ENCODE measurements around the gene ZNF683. TPM values are rescaled to one million over a fixed set of nuclear protein-coding genes. Genes with fewer than 3 reads are reported as not detected.

ZNF683 gene
- total RNA-seq, 1 donor from 2014 or later = not detected

DNA sequence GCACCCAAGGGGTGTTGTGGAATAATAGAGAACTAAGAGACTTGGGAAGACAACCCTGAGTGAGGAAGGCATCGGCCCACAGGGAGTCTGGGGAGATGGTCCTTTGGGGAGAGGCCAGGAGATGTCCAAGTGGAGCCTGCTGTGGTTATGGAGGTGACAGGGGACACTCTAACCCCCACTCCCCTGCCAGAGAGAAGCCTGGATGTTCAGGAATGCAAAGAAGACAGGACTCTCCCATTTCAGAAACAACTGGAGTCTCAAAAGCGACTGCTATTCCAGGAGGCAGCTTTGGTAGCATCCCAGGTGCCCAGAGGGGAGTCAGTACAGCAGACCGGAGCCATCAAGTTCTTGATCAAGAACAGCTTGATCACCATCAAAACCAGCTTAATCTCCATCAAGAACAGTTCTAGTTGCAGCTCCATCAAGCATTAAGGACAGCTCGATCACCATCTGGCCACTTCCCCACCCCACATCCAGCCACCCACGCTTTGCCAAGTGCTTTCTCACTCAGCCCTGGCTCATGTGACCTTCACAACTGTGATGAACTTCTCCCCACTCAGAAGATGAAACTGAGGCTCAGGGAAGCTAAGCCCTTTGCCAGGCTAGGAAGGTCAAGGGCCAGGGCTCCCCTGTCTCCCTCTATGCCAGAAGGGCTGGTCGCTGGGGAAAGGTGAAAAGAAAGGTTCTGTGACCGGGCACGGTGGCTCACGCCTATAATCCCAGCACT, 54.0 kb downstream of the ZNF683 start:
- TF ChIP-seq, protein P1, sequence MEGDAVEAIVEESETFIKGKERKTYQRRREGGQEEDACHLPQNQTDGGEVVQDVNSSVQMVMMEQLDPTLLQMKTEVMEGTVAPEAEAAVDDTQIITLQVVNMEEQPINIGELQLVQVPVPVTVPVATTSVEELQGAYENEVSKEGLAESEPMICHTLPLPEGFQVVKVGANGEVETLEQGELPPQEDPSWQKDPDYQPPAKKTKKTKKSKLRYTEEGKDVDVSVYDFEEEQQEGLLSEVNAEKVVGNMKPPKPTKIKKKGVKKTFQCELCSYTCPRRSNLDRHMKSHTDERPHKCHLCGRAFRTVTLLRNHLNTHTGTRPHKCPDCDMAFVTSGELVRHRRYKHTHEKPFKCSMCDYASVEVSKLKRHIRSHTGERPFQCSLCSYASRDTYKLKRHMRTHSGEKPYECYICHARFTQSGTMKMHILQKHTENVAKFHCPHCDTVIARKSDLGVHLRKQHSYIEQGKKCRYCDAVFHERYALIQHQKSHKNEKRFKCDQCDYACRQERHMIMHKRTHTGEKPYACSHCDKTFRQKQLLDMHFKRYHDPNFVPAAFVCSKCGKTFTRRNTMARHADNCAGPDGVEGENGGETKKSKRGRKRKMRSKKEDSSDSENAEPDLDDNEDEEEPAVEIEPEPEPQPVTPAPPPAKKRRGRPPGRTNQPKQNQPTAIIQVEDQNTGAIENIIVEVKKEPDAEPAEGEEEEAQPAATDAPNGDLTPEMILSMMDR (IDR thresholded peaks at IDR 0.05; ENCODE audit: insufficient read depth, low read length, severe bottlenecking) = no peak
- DNase-seq (ENCODE audit: low read depth) (no peak), FAIRE-seq (no peak)
- Histone ChIP-seq H3K36me3 (ENCODE audit: control insufficient read depth, insufficient read depth, low read length) (peaks cover 19% of the 10 kb centered on the region), H3K27me3 (ENCODE audit: control insufficient read depth, insufficient read depth, low read length) (no peaks in the 10 kb centered on the region), H3K4me3 (ENCODE audit: low read depth, low read length) (no peak overlapping the region)

DNA sequence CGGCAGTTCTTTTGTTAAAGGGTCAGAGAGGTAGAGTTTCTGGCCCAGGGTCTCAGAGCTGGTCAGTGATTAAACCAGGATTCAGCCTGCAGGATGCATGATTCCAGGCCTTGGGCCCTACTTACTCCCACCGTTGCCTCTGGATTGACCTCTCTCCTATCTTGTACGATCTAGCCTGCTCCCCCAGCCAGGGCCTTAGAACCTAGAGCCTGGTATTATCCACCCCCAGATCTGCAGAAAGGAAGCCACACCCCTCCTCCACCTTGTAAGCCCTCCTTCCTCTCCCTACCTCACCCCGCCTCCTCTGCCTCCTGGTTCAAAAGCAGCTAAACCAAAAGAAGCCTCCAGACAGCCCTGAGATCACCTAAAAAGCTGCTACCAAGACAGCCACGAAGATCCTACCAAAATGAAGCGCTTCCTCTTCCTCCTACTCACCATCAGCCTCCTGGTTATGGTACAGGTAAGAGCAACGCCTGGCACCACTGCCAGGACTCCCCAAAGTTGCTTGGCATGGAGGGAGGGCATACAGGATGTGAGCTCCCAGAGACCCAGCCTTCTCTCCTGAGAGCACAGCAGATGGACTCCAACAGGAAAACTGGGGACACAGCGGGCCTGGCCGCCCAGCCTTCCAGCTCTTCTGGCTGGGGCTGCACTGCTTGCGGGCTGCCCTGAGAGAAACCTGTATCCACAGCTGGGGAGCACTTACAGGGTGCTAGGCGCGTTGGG, 54.8 kb downstream of the ZNF683 start, which contains the start of gene CD52:
TSS of gene CD52 (plus strand) at position 347 of the 726 bp plus-strand sequence. CDS start at position 407, 60 bp downstream.
- no peak for FAIRE-seq
- Histone ChIP-seq H3K4me3 (ENCODE audit: low read depth, low read length) (no peak within 1 kb of the TSS), H3K36me3 (ENCODE audit: control insufficient read depth, insufficient read depth, low read length) (peaks cover 15% of the 10 kb centered on the region), H3K27me3 (ENCODE audit: control insufficient read depth, insufficient read depth, low read length) (no peaks in the 10 kb centered on the region)
- TF ChIP-seq, protein P1 (IDR thresholded peaks at IDR 0.05; ENCODE audit: insufficient read depth, low read length, severe bottlenecking) = no peak
- no peak for DNase-seq (ENCODE audit: low read depth)

DNA sequence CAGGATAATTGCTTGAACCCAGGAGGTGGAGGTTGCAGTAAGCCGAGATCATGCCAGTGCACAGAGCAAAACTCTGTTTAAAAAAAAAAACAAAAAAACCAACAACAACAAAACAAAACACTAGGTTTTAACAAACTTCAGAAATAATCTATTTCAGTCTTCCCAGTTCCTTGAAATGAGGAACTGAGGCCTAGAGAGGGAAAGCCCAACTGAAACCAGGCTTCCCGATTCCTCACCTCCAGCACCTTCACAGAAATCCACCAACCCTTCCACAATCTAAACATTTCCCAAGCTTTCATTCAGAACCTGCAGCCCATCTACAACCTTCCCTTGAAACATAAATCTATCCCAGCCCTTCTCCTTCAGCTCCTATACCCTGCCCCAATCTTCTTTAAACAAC, 55.4 kb downstream of the ZNF683 start:
- no peak for FAIRE-seq
- H3K27me3 ChIP-seq (ENCODE audit: control insufficient read depth, insufficient read depth, low read length) = no peaks in the 10 kb centered on the region
- H3K36me3 ChIP-seq (ENCODE audit: control insufficient read depth, insufficient read depth, low read length) = peaks cover 13% of the 10 kb centered on the region
- no peak overlapping the region for H3K4me3 ChIP-seq (ENCODE audit: low read depth, low read length)
- TF ChIP-seq, protein P1 (IDR thresholded peaks at IDR 0.05; ENCODE audit: insufficient read depth, low read length, severe bottlenecking) = no peak
- no peak for DNase-seq (ENCODE audit: low read depth)

DNA sequence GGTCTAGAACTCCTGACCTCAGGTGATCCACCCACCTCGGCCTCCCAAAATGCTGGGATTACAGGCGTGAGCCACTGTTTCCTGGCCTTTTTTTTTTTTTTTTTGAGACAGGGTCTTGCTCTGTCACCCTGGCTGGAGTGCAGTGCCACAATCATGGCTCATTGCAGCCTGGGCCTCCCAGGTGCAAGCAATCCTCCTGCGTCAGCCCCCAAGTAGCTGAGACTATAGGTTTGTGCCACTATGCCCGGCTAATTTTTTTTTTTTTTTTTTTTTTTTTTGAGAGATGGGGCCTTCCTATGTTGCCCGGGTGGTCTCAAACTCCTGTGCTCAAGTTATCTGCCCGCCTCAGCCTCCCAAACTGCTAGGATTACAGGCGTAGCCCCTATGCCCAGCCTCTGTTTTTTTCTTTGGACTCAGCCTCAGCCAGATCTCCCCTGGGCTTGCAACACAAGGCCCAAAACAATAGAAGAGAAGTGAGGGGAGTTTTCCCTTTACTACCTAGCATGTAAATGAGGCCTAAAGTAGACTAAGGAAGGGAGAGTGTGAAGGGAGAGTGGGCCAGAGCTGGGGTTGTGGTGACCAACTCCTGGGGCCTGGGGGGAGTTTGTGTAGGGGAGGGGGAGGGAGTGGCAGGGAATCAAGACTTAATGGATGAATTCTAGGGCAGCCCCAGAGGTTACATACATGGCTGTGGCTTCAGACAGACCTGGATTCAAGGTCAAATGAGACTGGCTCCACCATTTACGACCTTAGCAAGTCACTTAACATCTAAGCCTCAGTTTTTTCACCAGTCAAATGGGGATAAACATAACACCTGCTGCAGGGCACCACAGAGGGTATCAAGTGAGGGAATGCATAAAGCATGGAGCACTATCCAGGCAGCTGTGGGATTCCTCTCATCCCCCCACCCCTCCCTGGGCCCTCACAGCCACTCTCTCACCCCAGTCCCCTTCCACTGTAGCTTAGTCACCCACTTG, 56.4 kb downstream of the ZNF683 start:
- no peak for FAIRE-seq

DNA sequence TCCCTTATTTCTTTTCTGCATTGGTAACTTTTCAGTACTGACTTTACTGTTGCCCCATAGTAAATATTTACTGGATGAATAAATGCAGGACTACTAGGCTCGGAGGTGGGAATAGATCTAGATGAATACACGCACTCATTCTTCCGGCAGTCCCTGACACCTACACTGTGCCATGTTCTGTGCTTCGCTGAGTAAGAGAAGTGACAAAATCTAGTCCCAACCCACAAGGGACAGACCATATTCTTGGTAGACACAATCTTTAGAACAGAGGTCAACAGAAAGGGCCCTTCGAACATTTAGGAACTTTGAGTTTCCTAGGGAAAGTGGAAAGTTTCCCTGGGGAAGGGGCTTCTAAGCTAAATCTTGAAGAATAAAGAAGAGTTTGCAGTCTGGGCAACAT, 58.0 kb downstream of the ZNF683 start:
- FAIRE-seq = no peak

More for the DNA sequence above, 56.4 kb downstream of the ZNF683 start:
- TF ChIP-seq, protein P1 (IDR thresholded peaks at IDR 0.05; ENCODE audit: insufficient read depth, low read length, severe bottlenecking) = no peak
- no peak for DNase-seq (ENCODE audit: low read depth)
- H3K4me3 ChIP-seq (ENCODE audit: low read depth, low read length) = no peak overlapping the region
- peaks cover 10% of the 10 kb centered on the region for H3K36me3 ChIP-seq (ENCODE audit: control insufficient read depth, insufficient read depth, low read length)
- no peaks in the 10 kb centered on the region for H3K27me3 ChIP-seq (ENCODE audit: control insufficient read depth, insufficient read depth, low read length)

More for the DNA sequence above, 58.0 kb downstream of the ZNF683 start:
- no peak for DNase-seq (ENCODE audit: low read depth)
- Histone ChIP-seq H3K27me3 (ENCODE audit: control insufficient read depth, insufficient read depth, low read length) (no peaks in the 10 kb centered on the region), H3K4me3 (ENCODE audit: low read depth, low read length) (no peak overlapping the region), H3K36me3 (ENCODE audit: control insufficient read depth, insufficient read depth, low read length) (peaks cover under 1% of the 10 kb centered on the region)
- TF ChIP-seq, protein P1 (IDR thresholded peaks at IDR 0.05; ENCODE audit: insufficient read depth, low read length, severe bottlenecking) = no peak

All from bronchial epithelial cell (primary cell).